GM23338 (cell line): Measurements from ENCODE around the gene DPF1. TPM values are rescaled to one million over a fixed set of nuclear protein-coding genes. Genes with fewer than 3 reads are reported as not detected.

Experiments
- ATAC-seq: fragments of 200-7000 bp; cut with Tn5 transposase; 3 replicates; pipeline ENCODE4 v1.9.1; 2020
- DNase-seq: peaks from one replicate; pipeline ENCODE4 v3.0.0-alpha.2; 2015; ENCODE audit warnings: low spot score
- H2AFZ ChIP-seq: fragments of 200-600 bp; sonication (generic); 2 replicates; pipeline ENCODE4 v1.8.0; 2016; ENCODE audit warnings: antibody characterized with exemption, mild to moderate bottlenecking, moderate library complexity
- H3F3A ChIP-seq: fragments of 200-600 bp; sonication (generic); replicated peaks from 2 replicates; pipeline ENCODE4 v1.8.0; 2017; ENCODE audit warnings: antibody characterized with exemption, mixed run types, low read depth
- H3K27ac ChIP-seq: fragments of 200-600 bp; sonication (generic); 2 replicates; pipeline ENCODE4 v1.6.1; 2016; ENCODE audit warnings: low read depth
- H3K27me3 ChIP-seq: fragments of 200-600 bp; sonication (generic); 2 replicates; pipeline ENCODE4 v1.8.0; 2016; ENCODE audit warnings: mild to moderate bottlenecking, mixed run types, moderate library complexity; ENCODE audit not compliant: insufficient read depth
- H3K36me3 ChIP-seq: fragments of 200-600 bp; sonication (generic); 2 replicates; pipeline ENCODE4 v1.8.0; 2016; ENCODE audit warnings: mild to moderate bottlenecking; ENCODE audit not compliant: insufficient read depth
- H3K4me1 ChIP-seq: fragments of 200-600 bp; sonication (generic); 2 replicates; pipeline ENCODE4 v1.8.0; 2016; ENCODE audit warnings: mild to moderate bottlenecking, moderate library complexity; ENCODE audit not compliant: insufficient read depth
- H3K4me2 ChIP-seq: fragments of 200-600 bp; sonication (generic); 2 replicates; pipeline ENCODE4 v1.7.1; 2017; ENCODE audit warnings: mixed run types
- H3K4me3 ChIP-seq: fragments of 200-600 bp; sonication (generic); 2 replicates; pipeline ENCODE4 v1.6.1; 2016; ENCODE audit warnings: mixed run types
- H3K79me2 ChIP-seq: fragments of 200-600 bp; sonication (generic); replicated peaks from 2 replicates; pipeline ENCODE4 v1.8.0; 2017; ENCODE audit warnings: mild to moderate bottlenecking; ENCODE audit not compliant: insufficient read depth
- H3K9me2 ChIP-seq: fragments of 200-600 bp; sonication (generic); 2 replicates; pipeline ENCODE4 v1.8.0; 2017; ENCODE audit not compliant: insufficient read depth
- H4K20me1 ChIP-seq: fragments of 200-600 bp; sonication (generic); replicated peaks from 2 replicates; pipeline ENCODE4 v1.8.0; 2017; ENCODE audit warnings: mild to moderate bottlenecking; ENCODE audit not compliant: insufficient read depth
- H3K27ac Mint-ChIP-seq: 2 replicates; pipeline ENCODE4 v1.8.0; 2020; ENCODE audit warnings: inconsistent platforms, mild to moderate bottlenecking, moderate library complexity, mixed read lengths
- H3K27me3 Mint-ChIP-seq: 3 replicates; pipeline ENCODE4 v1.8.0; 2022; ENCODE audit warnings: low read depth, mild to moderate bottlenecking, moderate library complexity, mixed read lengths, inconsistent platforms; ENCODE audit not compliant: insufficient read depth, poor library complexity
- H3K36me3 Mint-ChIP-seq: 3 replicates; pipeline ENCODE4 v1.8.0; 2021; ENCODE audit warnings: low read depth, mild to moderate bottlenecking, inconsistent platforms, moderate library complexity, mixed read lengths
- H3K4me1 Mint-ChIP-seq: 3 replicates; pipeline ENCODE4 v1.8.0; 2020; ENCODE audit warnings: mild to moderate bottlenecking, inconsistent platforms, mixed read lengths
- H3K4me3 Mint-ChIP-seq: 3 replicates; pipeline ENCODE4 v1.8.0; 2021; ENCODE audit warnings: moderate library complexity, mild to moderate bottlenecking, inconsistent platforms, mixed read lengths
- H3K9me3 Mint-ChIP-seq: 3 replicates; pipeline ENCODE4 v1.8.0; 2020; ENCODE audit warnings: moderate library complexity, mild to moderate bottlenecking, inconsistent platforms, mixed read lengths
- CREB1 ChIP-seq: fragments of 250-450 bp; sonication (Bioruptor Pico); IDR thresholded peaks from 2 replicates; pipeline ENCODE4 v1.5.0; 2020; ENCODE audit warnings: low read depth, mild to moderate bottlenecking, moderate library complexity
- EZH2phosphoT487 ChIP-seq: fragments of 200-600 bp; sonication (generic); IDR thresholded peaks from one replicate; pipeline ENCODE4 v1.8.1; 2018; ENCODE audit warnings: antibody characterized with exemption; ENCODE audit not compliant: unreplicated experiment
- JUNB ChIP-seq: IDR thresholded peaks from one replicate; pipeline ENCODE4 v1.6.1; 2016; ENCODE audit warnings: antibody characterized with exemption; ENCODE audit not compliant: unreplicated experiment
- NANOG ChIP-seq: IDR thresholded peaks from 2 replicates; pipeline ENCODE4 v1.6.1; 2016; ENCODE audit warnings: antibody characterized with exemption, borderline replicate concordance
- ZNF331 ChIP-seq: fragments of 250-450 bp; sonication (Bioruptor Pico); IDR thresholded peaks from 2 replicates; pipeline ENCODE4 v1.5.0; 2020; ENCODE audit warnings: low read depth, mild to moderate bottlenecking, moderate library complexity
- ZNF462 ChIP-seq: fragments of 250-450 bp; sonication (Bioruptor Pico); IDR thresholded peaks from 2 replicates; pipeline ENCODE4 v1.5.0; 2020; ENCODE audit warnings: mild to moderate bottlenecking, moderate library complexity
- polyA plus RNA-seq: library from polyadenylated mRNA; unstranded; fragments of >200 nt; fragmentation: Nextera tagmentation; extraction: Ambion mirVana; gene quantifications from 2 replicates; pipeline ENCODE4 v1.2.1, GENCODE V29; 2016
- total RNA-seq: library from RNA; depleted of rRNA; stranded (reverse); fragments of >200 nt; shearing (Covaris generic); gene quantifications from 2 replicates; pipeline ENCODE4 v1.2.3, GENCODE V29; 2014
- TF ChIP-seq, protein P1 (sequence below): IDR thresholded peaks from one replicate; pipeline ENCODE4 v1.6.1; 2018; ENCODE audit warnings: antibody characterized with exemption; ENCODE audit not compliant: unreplicated experiment
- TF ChIP-seq, protein P2 (sequence below), 2 experiments: fragments of 200-600 bp in 1 of 2; sonication (generic) in 1 of 2; conservative IDR thresholded peaks; 2 replicates each; pipeline versions ENCODE4 v1.5.1 to v1.6.1; 2016 to 2017; ENCODE audit warnings: antibody characterized with exemption in 2 of 2, low read depth in 2 of 2, mild to moderate bottlenecking in 2 of 2, moderate library complexity in 1 of 2

Gene DPF1
- total and polyA plus RNA-seq, 2 experiments from 2014 or later = 8.3 to 11.7 TPM

- no peak overlapping the region; the same call in 2 of the 3 replicates for H3K4me3 Mint-ChIP-seq
- Histone ChIP-seq H3K79me2 (no peaks in the 10 kb centered on the region), H3K4me2 (no peak overlapping the region), H3K4me1 (peaks cover 14% of the 10 kb centered on the region), H3K27me3 (no peaks in the 10 kb centered on the region), H3K36me3 (no peaks in the 10 kb centered on the region), H3K4me3 (no peak overlapping the region), H3K9me2 (no peaks in the 10 kb centered on the region), H3F3A (peaks cover 21% of the 10 kb centered on the region; the same call in 1 of the 2 replicates), H4K20me1 (no peaks in the 10 kb centered on the region), H3K27ac (no peak overlapping the region; the same call in 1 of the 2 replicates), H2AFZ (no peak overlapping the region)
- ATAC-seq (no peak), DNase-seq (no peak)
- peaks cover 38% of the 10 kb centered on the region for H3K4me1 Mint-ChIP-seq
- peak overlapping the region; percentile 72 for H3K27ac Mint-ChIP-seq
- TF ChIP-seq NANOG = no peak
- TF ChIP-seq JUNB = no peak
- TF ChIP-seq ZNF331 = no peak
- no peak for TF ChIP-seq CREB1 (CRISPR knock-in tag)
- TF ChIP-seq ZNF462 = no peak
- TF ChIP-seq, protein P1, sequence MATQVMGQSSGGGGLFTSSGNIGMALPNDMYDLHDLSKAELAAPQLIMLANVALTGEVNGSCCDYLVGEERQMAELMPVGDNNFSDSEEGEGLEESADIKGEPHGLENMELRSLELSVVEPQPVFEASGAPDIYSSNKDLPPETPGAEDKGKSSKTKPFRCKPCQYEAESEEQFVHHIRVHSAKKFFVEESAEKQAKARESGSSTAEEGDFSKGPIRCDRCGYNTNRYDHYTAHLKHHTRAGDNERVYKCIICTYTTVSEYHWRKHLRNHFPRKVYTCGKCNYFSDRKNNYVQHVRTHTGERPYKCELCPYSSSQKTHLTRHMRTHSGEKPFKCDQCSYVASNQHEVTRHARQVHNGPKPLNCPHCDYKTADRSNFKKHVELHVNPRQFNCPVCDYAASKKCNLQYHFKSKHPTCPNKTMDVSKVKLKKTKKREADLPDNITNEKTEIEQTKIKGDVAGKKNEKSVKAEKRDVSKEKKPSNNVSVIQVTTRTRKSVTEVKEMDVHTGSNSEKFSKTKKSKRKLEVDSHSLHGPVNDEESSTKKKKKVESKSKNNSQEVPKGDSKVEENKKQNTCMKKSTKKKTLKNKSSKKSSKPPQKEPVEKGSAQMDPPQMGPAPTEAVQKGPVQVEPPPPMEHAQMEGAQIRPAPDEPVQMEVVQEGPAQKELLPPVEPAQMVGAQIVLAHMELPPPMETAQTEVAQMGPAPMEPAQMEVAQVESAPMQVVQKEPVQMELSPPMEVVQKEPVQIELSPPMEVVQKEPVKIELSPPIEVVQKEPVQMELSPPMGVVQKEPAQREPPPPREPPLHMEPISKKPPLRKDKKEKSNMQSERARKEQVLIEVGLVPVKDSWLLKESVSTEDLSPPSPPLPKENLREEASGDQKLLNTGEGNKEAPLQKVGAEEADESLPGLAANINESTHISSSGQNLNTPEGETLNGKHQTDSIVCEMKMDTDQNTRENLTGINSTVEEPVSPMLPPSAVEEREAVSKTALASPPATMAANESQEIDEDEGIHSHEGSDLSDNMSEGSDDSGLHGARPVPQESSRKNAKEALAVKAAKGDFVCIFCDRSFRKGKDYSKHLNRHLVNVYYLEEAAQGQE = no peak
- TF ChIP-seq, protein P2, sequence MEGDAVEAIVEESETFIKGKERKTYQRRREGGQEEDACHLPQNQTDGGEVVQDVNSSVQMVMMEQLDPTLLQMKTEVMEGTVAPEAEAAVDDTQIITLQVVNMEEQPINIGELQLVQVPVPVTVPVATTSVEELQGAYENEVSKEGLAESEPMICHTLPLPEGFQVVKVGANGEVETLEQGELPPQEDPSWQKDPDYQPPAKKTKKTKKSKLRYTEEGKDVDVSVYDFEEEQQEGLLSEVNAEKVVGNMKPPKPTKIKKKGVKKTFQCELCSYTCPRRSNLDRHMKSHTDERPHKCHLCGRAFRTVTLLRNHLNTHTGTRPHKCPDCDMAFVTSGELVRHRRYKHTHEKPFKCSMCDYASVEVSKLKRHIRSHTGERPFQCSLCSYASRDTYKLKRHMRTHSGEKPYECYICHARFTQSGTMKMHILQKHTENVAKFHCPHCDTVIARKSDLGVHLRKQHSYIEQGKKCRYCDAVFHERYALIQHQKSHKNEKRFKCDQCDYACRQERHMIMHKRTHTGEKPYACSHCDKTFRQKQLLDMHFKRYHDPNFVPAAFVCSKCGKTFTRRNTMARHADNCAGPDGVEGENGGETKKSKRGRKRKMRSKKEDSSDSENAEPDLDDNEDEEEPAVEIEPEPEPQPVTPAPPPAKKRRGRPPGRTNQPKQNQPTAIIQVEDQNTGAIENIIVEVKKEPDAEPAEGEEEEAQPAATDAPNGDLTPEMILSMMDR (conservative IDR thresholded peaks at IDR 0.05; ENCODE audit: low read depth in 2 of 2) = no peak
- no peak for TF ChIP-seq EZH2phosphoT487
- H3K36me3 Mint-ChIP-seq = peaks cover 7% of the 10 kb centered on the region; the same call in 2 of the 3 replicates
- no peaks in the 10 kb centered on the region for H3K9me3 Mint-ChIP-seq
- H3K27me3 Mint-ChIP-seq = peaks cover 19% of the 10 kb centered on the region
Measured at GRCh38 chr19:38206928-38207327, 17.1 kb downstream of the DPF1 start.
